ENCODE data around the gene ZCCHC10.
"Not testable (repeated sequence)": the region's sequence is repeated elsewhere in the genome, so short reads cannot be mapped to it uniquely, and the experiment has no call there.

ZCCHC10 gene

GRCh38 chr5:132998556-132998955, 27.8 kb downstream of the ZCCHC10 start:
- H3K18ac ChIP-seq (ENCODE audit: low read length), result no peak overlapping the region
- WGBS, 2 donors (ENCODE audit: extremely low coverage in 2 of 2, insufficient read length in 2 of 2, insufficient replicate concordance in 1 of 2), result no CpG with 5 or more reads among the region's 2 CpGs
- no peak overlapping the region for H2BK120ac ChIP-seq (ENCODE audit: low read depth, low read length)
- H3K23ac ChIP-seq (ENCODE audit: low read depth, low read length, poor library complexity), result no peak overlapping the region
- H3K36me3 ChIP-seq (replicated peaks in 1 of 2; ENCODE audit: control insufficient read depth in 2 of 2, insufficient read depth in 2 of 2, low read length in 2 of 2), result peaks cover 4 to 47% of the 10 kb centered on the region in 2 donors
- no peak overlapping the region for H3K14ac ChIP-seq (ENCODE audit: low read length)
- no peak overlapping the region for H3K4ac ChIP-seq (ENCODE audit: low read length)
- no peak overlapping the region for H2BK12ac ChIP-seq (ENCODE audit: low read length)
- no peak overlapping the region for H2BK5ac ChIP-seq (ENCODE audit: low read length)
- no peaks in the 10 kb centered on the region for H3K9me3 ChIP-seq (replicated peaks in 1 of 2; ENCODE audit: control insufficient read depth in 2 of 2, insufficient read depth in 1 of 2, low read depth in 1 of 2, low read length in 2 of 2)
- no peaks in the 10 kb centered on the region for H3K4me1 ChIP-seq (ENCODE audit: control insufficient read depth in 2 of 2, insufficient read depth in 1 of 2, low read depth in 1 of 2, low read length in 2 of 2)
- no peak overlapping the region for H2AK5ac ChIP-seq (ENCODE audit: low read depth, low read length)
- no peak overlapping the region for H3K4me3 ChIP-seq (ENCODE audit: low read length in 2 of 2)
- no peak overlapping the region for H3K27ac ChIP-seq (replicated peaks; ENCODE audit: low read length)
- no peak overlapping the region for H2BK15ac ChIP-seq (ENCODE audit: low read length)
- no peak overlapping the region for H3K4me2 ChIP-seq (ENCODE audit: insufficient read depth, low read length, poor library complexity, severe bottlenecking)
- DNase-seq (ENCODE audit: low spot score), result no peak
- no peaks in the 10 kb centered on the region for H3K79me1 ChIP-seq (ENCODE audit: low read depth, low read length)
- no peak overlapping the region for H4K91ac ChIP-seq (ENCODE audit: low read depth, low read length, poor library complexity)
- H3K27me3 ChIP-seq (ENCODE audit: control insufficient read depth in 3 of 3, insufficient read depth in 3 of 3, low read depth in 1 of 3, low read length in 3 of 3), result no peaks in the 10 kb centered on the region
- no peak overlapping the region for H2AFZ ChIP-seq (ENCODE audit: low read length)
- H4K8ac ChIP-seq (ENCODE audit: low read depth, low read length), result no peak overlapping the region
- H3K9ac ChIP-seq (ENCODE audit: low read depth, low read length, poor library complexity), result no peak overlapping the region

- Histone ChIP-seq H2BK120ac (ENCODE audit: low read depth, low read length) (no peak overlapping the region), H3K4me3 (ENCODE audit: low read length in 2 of 2) (no peak overlapping the region), H2AFZ (ENCODE audit: low read length) (no peak overlapping the region), H4K8ac (ENCODE audit: low read depth, low read length) (no peak overlapping the region), H3K36me3 (replicated peaks in 1 of 2; ENCODE audit: control insufficient read depth in 2 of 2, insufficient read depth in 2 of 2, low read length in 2 of 2) (peaks cover 2 to 29% of the 10 kb centered on the region in 2 donors), H3K23ac (ENCODE audit: low read depth, low read length, poor library complexity) (no peak overlapping the region), H3K9ac (ENCODE audit: low read depth, low read length, poor library complexity) (no peak overlapping the region), H2AK5ac (ENCODE audit: low read depth, low read length) (no peak overlapping the region), H3K9me3 (replicated peaks in 1 of 2; ENCODE audit: control insufficient read depth in 2 of 2, insufficient read depth in 1 of 2, low read depth in 1 of 2, low read length in 2 of 2) (no peaks in the 10 kb centered on the region), H3K4me2 (ENCODE audit: insufficient read depth, low read length, poor library complexity, severe bottlenecking) (no peak overlapping the region), H3K79me1 (ENCODE audit: low read depth, low read length) (no peaks in the 10 kb centered on the region), H3K27me3 (ENCODE audit: control insufficient read depth in 3 of 3, insufficient read depth in 3 of 3, low read depth in 1 of 3, low read length in 3 of 3) (no peaks in the 10 kb centered on the region), H3K4ac (ENCODE audit: low read length) (no peak overlapping the region), H3K18ac (ENCODE audit: low read length) (no peak overlapping the region), H2BK12ac (ENCODE audit: low read length) (no peak overlapping the region), H3K14ac (ENCODE audit: low read length) (no peak overlapping the region), H2BK15ac (ENCODE audit: low read length) (no peak overlapping the region), H3K4me1 (ENCODE audit: control insufficient read depth in 2 of 2, insufficient read depth in 1 of 2, low read depth in 1 of 2, low read length in 2 of 2) (no peaks in the 10 kb centered on the region), H4K91ac (ENCODE audit: low read depth, low read length, poor library complexity) (no peak overlapping the region), H3K27ac (replicated peaks; ENCODE audit: low read length) (no peak overlapping the region), H2BK5ac (ENCODE audit: low read length) (no peak overlapping the region)
- DNase-seq (ENCODE audit: low spot score), result no peak
- no CpG with 5 or more reads among the region's 1 CpG for WGBS, 2 donors (ENCODE audit: extremely low coverage in 2 of 2, insufficient read length in 2 of 2, insufficient replicate concordance in 1 of 2)
Measured at GRCh38 chr5:132996307-132996706, 30.0 kb downstream of the ZCCHC10 start.

- no peak overlapping the region for H3K14ac ChIP-seq (ENCODE audit: low read length)
- no peaks in the 10 kb centered on the region for H3K9me3 ChIP-seq (replicated peaks in 1 of 2; ENCODE audit: control insufficient read depth in 2 of 2, insufficient read depth in 1 of 2, low read depth in 1 of 2, low read length in 2 of 2)
- no peak overlapping the region for H2AK5ac ChIP-seq (ENCODE audit: low read depth, low read length)
- no peak overlapping the region for H4K91ac ChIP-seq (ENCODE audit: low read depth, low read length, poor library complexity)
- H2BK15ac ChIP-seq (ENCODE audit: low read length), result no peak overlapping the region
- H3K18ac ChIP-seq (ENCODE audit: low read length), result no peak overlapping the region
- no peak overlapping the region for H3K23ac ChIP-seq (ENCODE audit: low read depth, low read length, poor library complexity)
- no peaks in the 10 kb centered on the region for H3K4me1 ChIP-seq (ENCODE audit: control insufficient read depth in 2 of 2, insufficient read depth in 1 of 2, low read depth in 1 of 2, low read length in 2 of 2)
- no peaks in the 10 kb centered on the region for H3K79me1 ChIP-seq (ENCODE audit: low read depth, low read length)
- H2BK120ac ChIP-seq (ENCODE audit: low read depth, low read length), result no peak overlapping the region
- H3K36me3 ChIP-seq (replicated peaks in 1 of 2; ENCODE audit: control insufficient read depth in 2 of 2, insufficient read depth in 2 of 2, low read length in 2 of 2), result no peaks in the 10 kb centered on the region
- H2BK12ac ChIP-seq (ENCODE audit: low read length), result no peak overlapping the region
- H3K4ac ChIP-seq (ENCODE audit: low read length), result no peak overlapping the region
- no peak overlapping the region for H2AFZ ChIP-seq (ENCODE audit: low read length)
- H3K4me2 ChIP-seq (ENCODE audit: insufficient read depth, low read length, poor library complexity, severe bottlenecking), result no peak overlapping the region
- no peaks in the 10 kb centered on the region for H3K27me3 ChIP-seq (ENCODE audit: control insufficient read depth in 3 of 3, insufficient read depth in 3 of 3, low read depth in 1 of 3, low read length in 3 of 3)
- H3K4me3 ChIP-seq (ENCODE audit: low read length in 2 of 2), result no peak overlapping the region
- H3K27ac ChIP-seq (replicated peaks; ENCODE audit: low read length), result no peak overlapping the region
- DNase-seq (ENCODE audit: low spot score), result no peak
- H3K9ac ChIP-seq (ENCODE audit: low read depth, low read length, poor library complexity), result no peak overlapping the region
- no peak overlapping the region for H4K8ac ChIP-seq (ENCODE audit: low read depth, low read length)
- no peak overlapping the region for H2BK5ac ChIP-seq (ENCODE audit: low read length)
- no CpG with 5 or more reads among the region's 28 CpGs for WGBS, 2 donors (ENCODE audit: extremely low coverage in 2 of 2, insufficient read length in 2 of 2, insufficient replicate concordance in 1 of 2)
Measured at GRCh38 chr5:132987531-132988408, 38.6 kb downstream of the ZCCHC10 start.

- H3K4me2 ChIP-seq (ENCODE audit: insufficient read depth, low read length, poor library complexity, severe bottlenecking); H2BK120ac ChIP-seq (ENCODE audit: low read depth, low read length); H2BK12ac ChIP-seq (ENCODE audit: low read length); DNase-seq (ENCODE audit: low spot score); H3K14ac ChIP-seq (ENCODE audit: low read length); H3K27ac ChIP-seq (replicated peaks; ENCODE audit: low read length); H3K4ac ChIP-seq (ENCODE audit: low read length); H3K23ac ChIP-seq (ENCODE audit: low read depth, low read length, poor library complexity); H3K79me1 ChIP-seq (ENCODE audit: low read depth, low read length); H4K8ac ChIP-seq (ENCODE audit: low read depth, low read length); H2AK5ac ChIP-seq (ENCODE audit: low read depth, low read length); H2AFZ ChIP-seq (ENCODE audit: low read length); H2BK5ac ChIP-seq (ENCODE audit: low read length); H3K36me3 ChIP-seq (replicated peaks in 1 of 2; ENCODE audit: control insufficient read depth in 2 of 2, insufficient read depth in 2 of 2, low read length in 2 of 2); H3K9ac ChIP-seq (ENCODE audit: low read depth, low read length, poor library complexity); H3K4me3 ChIP-seq (ENCODE audit: low read length in 2 of 2); H3K4me1 ChIP-seq (ENCODE audit: control insufficient read depth in 2 of 2, insufficient read depth in 1 of 2, low read depth in 1 of 2, low read length in 2 of 2); H3K9me3 ChIP-seq (replicated peaks in 1 of 2; ENCODE audit: control insufficient read depth in 2 of 2, insufficient read depth in 1 of 2, low read depth in 1 of 2, low read length in 2 of 2); H3K27me3 ChIP-seq (ENCODE audit: control insufficient read depth in 3 of 3, insufficient read depth in 3 of 3, low read depth in 1 of 3, low read length in 3 of 3); H4K91ac ChIP-seq (ENCODE audit: low read depth, low read length, poor library complexity); H2BK15ac ChIP-seq (ENCODE audit: low read length); H3K18ac ChIP-seq (ENCODE audit: low read length): not testable (repeated sequence)
- WGBS, 2 donors (ENCODE audit: extremely low coverage in 2 of 2, insufficient read length in 2 of 2, insufficient replicate concordance in 1 of 2), result no CpG with 5 or more reads among the region's 30 CpGs
Measured at GRCh38 chr5:132982971-132983370, 43.4 kb downstream of the ZCCHC10 start.

Measured in neuronal stem cell (in vitro differentiated cells).